EH (cell line): ENCODE results near the gene KRTAP5-9.
"Not testable (repeated sequence)": the region's sequence is repeated elsewhere in the genome, so short reads cannot be mapped to it uniquely, and the experiment has no call there.

ENCODE experiments used
- DNase-seq: peaks from one replicate; pipeline ENCODE4 v3.0.0-alpha.2; 2015; ENCODE audit warnings: low read depth

KRTAP5-9 gene, protein sequence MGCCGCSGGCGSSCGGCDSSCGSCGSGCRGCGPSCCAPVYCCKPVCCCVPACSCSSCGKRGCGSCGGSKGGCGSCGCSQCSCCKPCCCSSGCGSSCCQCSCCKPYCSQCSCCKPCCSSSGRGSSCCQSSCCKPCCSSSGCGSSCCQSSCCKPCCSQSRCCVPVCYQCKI

DNA sequence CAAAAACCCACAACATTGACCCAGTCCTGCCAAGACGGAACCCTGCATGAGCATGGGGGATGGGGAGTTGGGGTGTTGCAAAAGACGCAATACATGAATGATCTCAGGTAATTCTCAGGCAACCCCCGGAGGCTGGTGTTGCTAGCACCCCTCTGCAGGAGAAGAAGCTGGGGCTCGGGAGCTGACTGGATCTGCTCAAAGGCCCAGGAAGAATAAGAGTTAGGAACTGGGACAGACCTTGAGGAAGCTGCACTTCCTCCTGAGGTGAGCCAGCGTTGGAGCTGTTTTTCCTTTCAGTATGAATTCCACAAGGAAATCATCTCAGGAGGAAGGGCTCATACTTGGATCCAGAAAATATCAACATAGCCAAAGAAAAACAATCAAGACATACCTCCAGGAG, at the start of gene KRTAP5-9:
KRTAP5-9 (plus strand) TSS at position 301 of the 400 bp plus-strand sequence. CDS start 238 bp downstream, outside the sequence.
- DNase-seq: no peak

DNA sequence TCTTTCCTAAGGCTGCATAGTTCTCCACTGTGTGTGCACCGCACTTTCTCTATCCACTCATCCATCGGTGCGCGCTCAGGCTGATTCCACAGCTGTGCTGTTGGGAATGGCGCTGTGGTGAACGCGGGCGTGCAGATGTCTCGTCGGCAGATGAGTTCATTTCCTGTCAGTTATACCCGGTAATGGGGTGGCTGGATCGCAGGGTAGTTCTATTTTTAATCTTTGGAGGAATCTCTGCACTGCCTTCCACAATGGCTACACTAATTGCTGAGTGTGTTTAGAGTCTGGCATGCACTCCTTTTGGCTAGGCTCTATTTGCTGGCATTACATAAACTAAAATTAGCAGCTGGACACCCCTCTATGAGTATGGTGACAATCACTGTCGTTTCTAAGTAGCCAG, 49.1 kb upstream of the KRTAP5-9 start:
- no peak for DNase-seq

DNA sequence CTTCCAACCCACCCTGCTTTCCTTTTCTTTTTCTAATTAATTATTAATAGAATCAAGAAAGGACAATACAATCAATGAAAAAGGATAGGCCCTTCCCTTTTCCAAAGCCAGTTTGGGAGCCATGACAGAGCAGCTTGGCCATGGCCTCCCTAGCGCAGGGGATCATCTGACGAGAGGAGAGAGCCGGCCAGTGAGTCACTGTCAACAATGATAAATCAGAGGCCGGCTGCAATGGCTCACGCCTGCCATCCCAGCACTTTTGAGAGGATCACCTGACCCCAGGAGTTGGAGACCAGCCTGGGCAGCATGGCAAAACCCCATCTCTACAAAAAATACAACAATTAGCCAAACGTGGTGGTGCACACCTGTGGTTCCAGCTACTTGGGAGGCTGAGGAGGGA, 48.7 kb upstream of the KRTAP5-9 start:
- no peak for DNase-seq

DNA sequence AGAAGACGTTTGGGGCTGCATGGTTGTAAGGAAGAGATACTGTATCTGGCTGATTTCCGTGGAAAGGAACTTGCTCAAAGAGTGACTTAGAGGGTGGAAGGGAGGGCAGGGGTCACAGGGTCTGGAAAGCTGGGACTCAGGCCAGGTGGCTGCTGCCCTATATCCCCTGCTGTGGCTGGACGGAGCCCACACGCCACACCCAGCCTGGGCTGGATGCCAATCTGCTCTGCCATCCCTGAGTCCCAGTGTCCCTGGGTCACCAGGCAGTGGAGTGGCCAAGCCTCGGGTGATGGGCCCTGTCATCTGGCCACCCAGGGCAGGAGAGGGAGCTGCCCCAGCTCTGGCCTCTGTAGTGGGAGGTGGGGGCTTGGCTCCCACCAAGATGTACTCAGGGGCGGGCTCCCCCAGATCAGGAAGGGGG, 47.6 kb upstream of the KRTAP5-9 start:
- DNase-seq: no peak

DNA sequence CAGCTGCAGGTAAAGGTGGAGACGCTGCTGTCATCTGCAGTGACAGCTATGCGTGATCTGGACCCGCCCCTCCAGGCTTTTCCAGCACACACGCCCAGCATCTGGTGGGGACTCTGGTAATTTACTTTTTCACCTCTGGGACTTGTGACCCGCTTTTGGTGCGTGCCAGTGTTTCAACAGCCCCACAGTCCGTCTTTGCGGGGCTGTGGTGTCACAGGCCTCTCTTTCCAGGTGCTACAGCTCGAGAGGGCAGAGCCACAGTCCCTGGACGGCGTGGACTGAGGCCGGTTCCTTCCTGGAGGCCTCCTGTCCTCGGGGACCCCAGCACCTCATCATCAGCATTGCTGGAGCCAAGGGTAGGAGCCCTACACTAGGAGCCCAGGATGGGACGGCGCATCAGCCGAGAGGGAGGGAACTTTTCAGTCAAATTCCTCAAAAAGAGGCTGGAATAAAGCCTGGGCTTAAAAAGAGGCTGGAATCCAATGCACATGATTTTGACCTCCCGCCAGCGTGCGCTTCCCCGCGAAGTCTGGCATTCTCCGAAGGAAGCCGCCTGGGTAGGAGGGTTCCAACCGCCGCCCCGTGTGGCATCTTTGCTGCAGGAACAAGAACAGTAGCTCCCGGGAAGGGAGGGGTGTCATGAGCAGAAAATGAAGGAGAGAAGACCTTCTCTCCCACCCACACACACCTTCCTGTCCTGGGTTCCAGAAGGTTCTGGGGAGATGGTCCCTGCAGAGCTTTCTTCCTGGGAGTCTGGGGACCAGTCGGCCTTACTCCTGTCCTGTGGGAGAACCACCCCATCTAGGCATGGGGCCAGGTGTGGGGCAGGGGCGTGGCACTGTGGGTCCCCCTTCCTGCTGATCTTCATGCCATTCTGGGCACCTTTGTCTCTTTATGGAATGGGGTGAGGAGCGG, 46.9 kb upstream of the KRTAP5-9 start:
- DNase-seq: no peak

DNA sequence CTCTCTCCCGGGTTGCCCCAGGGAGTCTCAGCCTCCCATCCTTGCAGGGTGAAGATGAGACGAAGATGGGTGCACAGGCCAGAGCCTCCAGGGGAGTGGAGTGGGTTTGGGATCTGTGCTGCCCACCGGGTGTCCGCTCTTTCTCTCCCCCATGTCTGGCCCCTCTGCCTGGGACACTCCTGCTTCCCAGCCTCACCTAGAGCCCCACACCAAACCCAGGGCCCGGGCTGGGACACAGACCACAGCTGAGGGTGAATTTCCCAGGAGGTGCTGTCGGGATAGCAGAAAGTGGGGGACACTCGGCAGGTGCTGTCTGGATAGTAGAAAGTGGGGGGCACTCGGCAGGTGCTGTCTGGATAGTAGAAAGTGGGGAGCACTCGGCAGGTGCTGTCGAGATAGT, 46.2 kb upstream of the KRTAP5-9 start:
- no peak for DNase-seq

DNA sequence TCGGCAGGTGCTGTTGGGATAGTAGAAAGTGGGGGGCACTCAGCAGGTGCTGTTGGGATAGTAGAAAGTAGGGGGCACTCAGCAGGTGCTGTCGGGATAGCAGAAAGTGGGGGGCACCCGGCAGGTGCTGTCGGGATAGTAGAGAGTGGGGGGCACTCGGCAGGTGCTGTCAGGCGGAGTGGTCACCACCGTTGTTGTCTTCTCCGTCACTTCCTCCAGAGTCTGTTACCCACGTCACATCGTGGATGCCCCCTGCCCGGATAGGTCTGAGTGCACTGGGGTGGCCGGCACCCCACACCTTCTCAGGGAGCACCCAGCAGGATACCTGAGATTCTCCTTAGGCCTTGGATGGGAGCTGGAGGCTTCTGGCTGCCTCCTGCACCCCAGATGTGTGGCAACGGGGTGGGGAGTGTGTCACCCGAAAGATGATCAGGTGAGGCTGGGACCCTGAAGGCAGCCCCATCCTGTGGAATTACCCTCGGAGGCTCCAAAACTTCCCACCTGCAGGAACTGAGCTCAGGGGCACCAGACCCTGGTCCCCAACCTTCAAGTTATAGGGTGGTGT, 45.3 kb upstream of the KRTAP5-9 start:
- DNase-seq: no peak

DNA sequence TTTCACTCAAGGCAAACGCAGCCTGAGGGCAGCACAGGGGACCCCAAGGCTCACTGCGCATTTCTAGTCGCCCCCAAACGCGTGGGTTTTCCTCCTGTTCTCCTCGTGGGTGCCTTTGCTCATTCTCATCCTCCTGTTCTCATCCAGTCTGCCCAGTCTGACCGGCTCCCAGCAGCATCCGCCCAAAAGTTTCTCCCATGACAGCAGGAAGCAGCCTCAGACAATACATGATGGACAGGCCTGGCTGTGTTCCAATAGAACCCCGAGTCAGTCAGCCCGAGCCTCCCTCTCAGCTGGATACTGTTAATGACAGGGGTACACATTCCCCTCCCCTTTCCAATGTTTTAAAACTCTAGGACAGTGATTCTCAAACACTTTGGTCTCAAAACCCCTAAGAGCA, 43.7 kb upstream of the KRTAP5-9 start:
- no peak for DNase-seq

DNA sequence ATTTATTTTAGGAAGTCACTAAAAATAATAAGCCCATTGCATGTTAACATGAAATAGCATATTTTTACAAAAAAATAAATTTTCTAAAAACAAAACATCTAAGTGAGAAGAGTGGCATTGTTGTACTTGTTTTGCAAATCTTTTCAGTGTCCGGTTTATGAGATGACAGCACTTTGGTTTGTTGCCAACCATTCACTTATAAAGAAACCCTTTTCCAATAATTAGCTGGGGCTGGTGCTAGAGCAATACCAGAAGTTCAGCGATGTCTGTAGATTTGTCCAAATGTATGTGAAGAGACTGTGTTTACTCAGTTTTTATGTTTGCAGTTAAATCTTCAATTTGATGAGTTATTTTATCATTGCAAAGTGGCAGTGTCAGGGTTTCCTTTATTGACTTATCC, 43.2 kb upstream of the KRTAP5-9 start:
- DNase-seq: no peak

DNA sequence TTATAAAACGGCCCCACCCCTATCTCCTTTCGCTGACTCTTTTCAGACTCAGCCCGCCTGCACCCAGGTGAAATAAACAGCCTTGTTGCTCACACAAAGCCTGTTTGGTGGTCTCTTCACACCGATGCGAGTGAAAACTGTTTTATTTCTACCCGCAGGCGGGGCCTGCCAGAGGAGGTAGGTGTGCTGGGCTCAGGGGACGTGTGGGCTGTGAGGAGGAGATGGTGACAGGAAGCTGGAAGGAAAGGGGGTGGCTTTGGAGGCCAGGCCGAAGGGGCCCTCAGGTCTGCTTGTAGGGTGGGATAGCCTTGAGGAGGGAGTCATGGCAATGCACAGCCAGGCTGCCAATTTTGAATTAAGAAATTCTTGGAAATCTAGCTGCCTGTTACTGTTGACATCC, 42.4 kb upstream of the KRTAP5-9 start:
- no peak for DNase-seq

DNA sequence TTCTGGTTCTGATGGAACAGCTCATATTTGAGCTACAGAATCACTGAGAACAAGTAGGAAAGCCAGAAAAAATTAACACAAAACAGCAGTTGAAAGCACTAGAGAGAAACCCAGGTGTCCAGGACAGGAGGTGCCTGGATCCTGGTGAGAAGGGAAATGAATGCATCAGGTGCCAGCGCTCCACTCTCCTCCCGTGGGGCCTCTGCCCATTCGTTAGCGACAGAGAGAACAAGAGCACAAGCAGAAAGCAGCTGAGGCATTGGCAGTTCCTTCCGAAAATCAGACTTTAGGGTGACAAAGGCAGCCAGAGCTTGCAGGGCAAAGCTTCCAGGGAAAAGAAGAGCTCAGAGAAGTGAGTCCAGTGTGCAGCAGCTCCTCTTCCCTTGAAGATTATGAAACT, 41.1 kb upstream of the KRTAP5-9 start:
- DNase-seq: no peak

DNA sequence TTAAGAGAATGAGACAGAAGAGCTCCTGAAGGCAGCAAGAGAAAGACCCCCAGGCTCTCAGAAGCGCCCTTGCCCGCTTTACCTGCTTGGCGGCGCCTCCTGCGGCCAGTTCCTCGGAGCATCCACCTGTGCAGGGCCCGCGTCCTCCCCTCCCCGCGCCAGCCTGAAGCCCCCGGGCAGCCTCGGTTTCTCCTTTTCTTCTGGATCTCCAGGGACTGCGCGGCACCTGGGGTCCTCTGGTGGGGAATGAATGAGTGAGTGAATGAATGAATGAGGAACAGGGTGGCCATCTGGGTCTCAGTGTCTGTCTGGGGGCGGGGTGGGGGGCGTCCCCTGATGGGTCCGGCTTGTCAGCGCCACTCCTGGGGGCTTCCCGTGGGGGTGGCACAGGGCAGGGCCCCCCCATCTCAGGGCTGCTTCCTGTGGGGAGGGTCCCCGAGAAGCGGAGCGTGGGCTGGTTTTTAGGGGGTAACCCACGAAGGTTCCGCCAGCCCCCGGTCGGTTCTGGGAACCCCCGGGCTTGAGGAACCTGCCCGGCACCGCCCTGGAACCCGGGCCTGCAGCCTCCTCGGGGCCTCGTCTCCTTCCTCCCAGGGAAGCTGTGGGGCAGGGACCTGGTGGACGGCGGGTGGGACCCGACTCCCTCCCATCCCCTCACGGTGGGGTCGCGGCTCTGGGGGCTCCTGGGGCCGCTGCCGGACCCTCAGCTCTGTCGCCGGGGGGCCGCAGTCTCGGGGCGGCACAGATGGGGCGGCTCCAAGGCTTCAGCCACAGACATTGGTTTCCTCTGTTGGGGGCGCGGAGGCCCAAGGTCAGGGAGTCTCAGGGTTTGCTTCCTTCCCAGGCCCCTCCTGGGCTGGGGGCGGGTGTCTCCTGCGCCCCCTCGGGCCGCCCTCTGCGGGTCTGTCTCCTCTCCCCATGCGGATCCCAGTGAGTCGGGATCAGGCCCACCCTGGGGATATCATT, 29.4 kb upstream of the KRTAP5-9 start:
- DNase-seq: no peak

DNA sequence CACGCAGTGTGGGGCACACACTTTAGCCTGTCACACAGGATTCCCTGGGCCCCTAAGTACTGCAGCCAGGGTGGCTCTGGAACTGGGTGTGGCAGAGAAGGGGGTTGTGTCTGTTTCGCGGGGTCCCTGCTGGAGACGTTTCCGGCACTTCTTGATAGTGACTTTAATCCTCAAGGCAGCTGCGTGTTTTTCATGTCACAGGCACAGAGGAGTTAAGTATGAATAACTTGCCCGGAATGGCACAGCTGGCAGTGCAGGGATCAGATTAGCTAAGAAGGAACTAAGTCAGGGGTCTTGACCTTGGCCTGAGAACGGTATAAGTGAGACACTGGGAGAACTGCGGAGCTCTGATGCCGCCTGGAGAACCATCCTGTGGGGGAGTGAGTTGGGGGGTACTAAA, 28.7 kb upstream of the KRTAP5-9 start:
- no peak for DNase-seq

DNA sequence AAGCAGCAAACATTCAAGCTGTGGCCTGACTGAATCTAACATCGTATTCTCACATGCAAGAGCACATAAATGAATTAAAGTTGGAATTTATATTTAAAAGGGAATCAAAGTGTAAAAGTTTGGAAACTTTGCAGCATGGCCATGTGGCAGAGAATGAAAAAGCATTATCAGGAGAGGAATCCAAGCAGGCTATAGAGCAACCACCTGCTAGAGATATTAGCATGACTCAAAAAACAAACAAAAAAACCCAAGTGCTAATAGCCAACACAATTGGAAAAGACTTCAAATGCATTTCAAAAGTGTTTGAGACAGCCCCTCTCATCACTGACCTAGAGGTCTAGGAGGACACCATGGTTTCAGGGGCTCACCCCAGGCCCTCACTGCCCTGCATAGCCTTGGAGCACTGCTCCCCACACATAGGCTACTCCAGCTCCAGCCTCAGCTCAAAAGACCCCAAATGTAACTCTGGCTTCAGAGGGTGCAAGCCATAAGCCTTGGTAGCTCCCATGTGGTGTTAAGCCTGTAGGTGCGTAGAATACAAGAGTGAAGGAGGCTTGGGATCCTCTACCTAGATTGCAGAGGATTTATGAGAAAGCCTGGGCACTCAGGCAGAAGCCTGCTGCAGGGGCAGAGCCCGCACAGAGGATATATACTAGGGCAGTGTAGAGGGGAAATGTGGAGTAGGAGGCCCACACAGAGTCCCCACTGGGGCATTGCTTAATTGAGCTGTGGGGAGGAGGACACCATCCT, 22.9 kb upstream of the KRTAP5-9 start:
- no peak for DNase-seq

DNA sequence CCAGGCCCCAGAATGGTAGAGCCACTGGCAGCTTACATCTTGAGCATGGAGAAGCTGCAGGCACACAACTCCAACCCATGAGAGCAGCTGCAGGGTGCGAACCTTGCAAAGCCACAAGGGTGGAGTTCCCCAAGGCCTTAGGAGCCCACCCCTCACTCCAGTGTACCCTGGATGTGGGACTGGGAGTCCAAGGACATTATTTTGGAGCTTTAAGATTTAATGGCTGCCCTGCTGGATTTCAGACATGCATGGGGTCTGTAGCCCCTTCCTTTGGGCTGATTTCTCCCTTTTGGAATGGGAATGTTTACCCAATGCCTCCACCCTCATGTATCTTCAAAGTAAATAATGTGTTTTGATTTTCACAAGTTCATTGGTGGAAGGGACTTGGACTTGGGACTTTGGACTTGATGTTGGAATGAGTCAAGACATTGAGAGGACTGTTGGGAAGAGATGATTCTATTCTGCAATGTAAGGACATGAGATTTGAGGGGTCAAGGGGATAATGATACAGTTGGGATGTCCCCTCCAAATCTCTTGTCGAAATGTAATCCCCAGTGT, 22.2 kb upstream of the KRTAP5-9 start:
- no peak for DNase-seq

DNA sequence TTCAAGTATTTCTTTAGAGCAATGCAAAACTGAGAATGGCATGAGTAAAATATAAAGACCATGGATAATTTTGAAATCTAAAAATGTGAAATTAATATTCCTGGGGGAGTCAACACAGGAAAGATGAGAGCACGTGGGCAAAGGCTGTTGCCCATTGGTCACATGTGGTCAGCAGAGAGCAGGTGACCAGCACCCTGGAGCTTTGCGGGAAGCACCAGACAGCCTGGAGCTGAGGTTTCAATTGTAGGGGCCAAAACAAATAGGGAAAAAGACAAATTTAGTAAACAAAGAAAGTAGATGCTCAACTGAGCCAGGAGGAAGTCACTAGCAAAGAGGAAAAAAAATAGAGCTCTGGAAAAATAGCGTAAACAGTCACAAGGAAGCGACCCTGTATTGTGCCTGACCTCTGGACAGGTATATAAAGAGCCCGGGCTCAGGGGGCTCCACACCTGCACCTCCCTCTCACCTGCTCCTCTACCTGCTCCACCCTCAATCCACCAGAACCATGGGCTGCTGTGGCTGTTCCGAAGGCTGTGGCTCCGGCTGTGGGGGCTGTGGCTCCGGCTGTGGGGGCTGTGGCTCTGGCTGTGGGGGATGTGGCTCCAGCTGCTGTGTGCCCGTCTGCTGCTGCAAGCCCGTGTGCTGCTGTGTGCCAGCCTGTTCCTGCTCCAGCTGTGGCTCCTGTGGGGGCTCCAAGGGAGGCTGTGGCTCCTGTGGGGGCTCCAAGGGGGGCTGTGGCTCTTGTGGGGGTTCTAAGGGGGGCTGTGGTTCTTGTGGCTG, 21.2 kb upstream of the KRTAP5-9 start, which contains the start of gene KRTAP5-7:
KRTAP5-7 (plus strand) TSS at position 472 of the 780 bp plus-strand sequence; CDS start at position 506, 34 bp downstream.
- DNase-seq: not testable (repeated sequence)

DNA sequence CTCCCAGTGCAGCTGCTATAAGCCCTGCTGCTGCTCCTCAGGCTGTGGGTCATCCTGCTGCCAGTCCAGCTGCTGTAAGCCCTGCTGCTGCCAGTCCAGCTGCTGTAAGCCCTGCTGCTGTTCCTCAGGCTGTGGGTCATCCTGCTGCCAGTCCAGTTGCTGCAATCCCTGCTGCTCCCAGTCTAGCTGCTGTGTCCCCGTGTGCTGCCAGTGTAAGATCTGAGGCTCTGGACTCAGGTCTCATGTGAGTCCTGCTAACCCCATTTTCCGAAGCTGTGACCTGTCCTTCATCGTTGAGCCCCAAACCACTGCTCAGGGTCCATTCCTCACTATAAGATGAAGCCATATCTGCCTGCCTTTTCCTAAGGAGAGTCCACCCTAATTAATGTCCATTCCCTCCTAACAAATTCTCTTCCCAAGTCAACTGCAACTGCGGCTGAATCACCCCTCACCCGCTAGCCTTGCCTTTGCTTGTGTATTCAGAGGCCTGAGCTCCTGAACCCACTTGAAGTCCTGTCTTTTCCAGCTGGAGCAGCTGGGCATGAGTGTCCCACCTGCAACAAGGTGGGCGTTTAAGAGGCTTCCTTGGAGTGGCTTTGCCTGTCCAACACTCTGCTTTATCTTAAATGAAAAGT, 20.5 kb upstream of the KRTAP5-9 start:
- no peak for DNase-seq

DNA sequence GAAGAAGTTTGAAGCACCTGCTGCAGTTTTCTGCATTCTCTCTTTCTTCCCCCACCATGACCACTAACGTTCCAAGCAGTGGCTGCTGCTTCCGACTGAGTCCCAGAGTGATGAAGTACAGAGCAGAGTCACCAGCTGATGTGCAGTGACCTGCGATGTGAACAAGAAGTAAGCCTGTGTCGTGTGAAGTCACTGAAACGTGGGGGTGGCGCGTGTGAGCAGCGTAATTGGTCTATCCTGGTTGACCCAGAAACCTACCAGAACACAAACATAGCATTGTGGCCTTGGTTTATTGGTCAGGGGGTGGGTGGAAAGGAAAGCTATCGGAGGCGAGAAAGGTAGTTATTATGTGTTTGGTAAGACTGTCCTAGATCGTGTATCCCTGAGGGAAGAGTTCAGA, 17.6 kb upstream of the KRTAP5-9 start:
- no peak for DNase-seq

DNA sequence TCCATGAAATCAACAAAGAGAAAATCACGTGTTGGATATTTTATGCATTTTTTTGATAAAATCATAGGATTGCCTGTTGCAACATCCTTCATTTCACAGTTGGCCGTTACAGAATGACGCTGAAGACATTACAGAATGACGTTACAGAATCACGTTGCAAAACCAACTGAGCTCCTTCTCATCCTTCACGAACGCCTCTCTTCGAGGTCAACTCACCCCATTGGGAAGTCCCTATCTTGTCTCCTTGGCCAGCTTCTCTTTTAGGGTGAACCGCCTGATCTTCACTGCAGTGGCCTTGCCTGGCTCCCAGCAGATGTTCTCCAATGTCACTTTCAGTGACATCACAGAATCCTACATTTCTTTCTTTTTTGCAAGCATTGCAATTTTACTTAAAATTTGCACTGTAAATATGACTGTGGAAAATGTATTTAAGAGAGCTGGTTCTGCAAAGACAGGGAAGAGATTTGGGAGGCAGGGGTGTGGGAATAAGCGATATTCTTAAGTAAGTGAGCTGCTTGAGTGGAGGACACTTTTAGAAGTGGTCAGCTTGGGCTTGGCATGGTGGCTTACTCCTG, 16.1 kb upstream of the KRTAP5-9 start:
- no peak for DNase-seq
